ENCODE data around the gene ATXN3.
A peak's percentile ranks its signal among the peaks of the same experiment; 100 is the strongest.
"Not testable (repeated sequence)": the region's sequence is repeated elsewhere in the genome, so short reads cannot be mapped to it uniquely, and the experiment has no call there.

ATXN3 gene

DNA sequence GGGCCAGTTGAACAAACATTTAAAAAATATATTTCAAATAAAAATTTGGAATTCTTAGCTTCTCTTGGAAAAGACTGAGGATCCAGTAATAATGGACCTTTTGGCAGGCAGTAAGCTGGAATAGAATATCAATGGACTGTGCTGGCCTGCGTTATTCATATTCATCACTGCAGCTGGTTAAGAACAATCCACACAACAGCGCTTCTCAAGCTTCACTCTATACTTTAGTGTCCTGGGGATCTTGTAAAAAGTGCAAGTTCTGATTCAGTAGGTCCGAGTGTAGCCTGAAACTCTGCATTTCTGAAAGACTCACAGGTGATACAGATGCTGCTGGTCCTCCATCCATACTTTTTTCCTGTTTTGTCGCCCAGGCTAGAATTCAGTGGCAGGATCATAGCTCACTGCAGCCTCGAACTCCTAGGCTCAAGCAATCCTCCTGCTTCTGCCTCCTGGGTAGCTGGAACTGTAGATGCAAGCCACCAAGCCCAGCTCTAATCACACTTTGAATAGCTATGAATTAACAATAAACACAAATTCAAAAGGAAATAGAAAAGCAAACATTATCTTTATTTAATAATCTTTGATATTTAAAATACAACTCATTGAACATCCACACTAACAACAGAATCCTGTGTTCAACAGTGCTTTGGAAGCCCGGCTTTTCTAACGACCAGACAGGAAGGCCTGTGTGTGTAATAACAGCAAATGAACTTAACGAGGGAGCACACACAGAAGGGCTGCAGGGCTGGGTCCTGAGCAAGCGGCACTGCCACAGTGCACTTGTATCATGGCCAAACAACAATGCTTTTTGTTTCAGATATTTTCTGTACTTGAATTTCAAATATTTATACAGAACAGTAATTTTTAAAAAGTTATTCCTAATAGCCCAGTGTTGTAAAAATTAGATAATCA lies 48.1 kb downstream of the ATXN3 start:
- no peak for DNase-seq

- DNase-seq = no peak
These were observed 56.6 kb downstream of the ATXN3 start for GRCh38 chr14:92049781-92050180.

- DNase-seq = not testable (repeated sequence)
These were observed 57.2 kb downstream of the ATXN3 start for GRCh38 chr14:92049221-92049620.

- not testable (repeated sequence) for DNase-seq
These were observed 60.5 kb downstream of the ATXN3 start for GRCh38 chr14:92045904-92046303.

DNA sequence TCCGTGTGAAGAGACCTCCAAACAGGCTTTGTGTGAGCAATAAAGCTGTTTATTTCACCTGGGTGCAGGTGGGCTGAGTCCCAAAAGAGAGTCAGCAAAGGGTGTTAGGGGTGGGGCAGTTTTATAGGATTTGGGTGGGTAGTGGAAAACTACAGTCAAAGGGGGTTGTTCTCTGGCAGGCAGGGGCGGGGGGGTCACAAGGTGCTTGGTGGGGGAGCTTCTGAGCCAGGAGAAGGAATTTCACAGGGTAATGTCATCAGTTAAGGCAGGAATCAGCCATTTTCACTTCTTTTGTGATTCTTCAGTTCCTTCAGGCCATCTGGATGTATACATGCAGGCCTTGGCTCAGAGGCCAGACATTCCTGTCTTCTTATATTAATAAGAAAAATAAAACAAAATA lies 64.6 kb downstream of the ATXN3 start:
- DNase-seq = not testable (repeated sequence)

GRCh38 chr14:92041203-92041602 lies 65.2 kb downstream of the ATXN3 start:
- DNase-seq = no peak

DNA sequence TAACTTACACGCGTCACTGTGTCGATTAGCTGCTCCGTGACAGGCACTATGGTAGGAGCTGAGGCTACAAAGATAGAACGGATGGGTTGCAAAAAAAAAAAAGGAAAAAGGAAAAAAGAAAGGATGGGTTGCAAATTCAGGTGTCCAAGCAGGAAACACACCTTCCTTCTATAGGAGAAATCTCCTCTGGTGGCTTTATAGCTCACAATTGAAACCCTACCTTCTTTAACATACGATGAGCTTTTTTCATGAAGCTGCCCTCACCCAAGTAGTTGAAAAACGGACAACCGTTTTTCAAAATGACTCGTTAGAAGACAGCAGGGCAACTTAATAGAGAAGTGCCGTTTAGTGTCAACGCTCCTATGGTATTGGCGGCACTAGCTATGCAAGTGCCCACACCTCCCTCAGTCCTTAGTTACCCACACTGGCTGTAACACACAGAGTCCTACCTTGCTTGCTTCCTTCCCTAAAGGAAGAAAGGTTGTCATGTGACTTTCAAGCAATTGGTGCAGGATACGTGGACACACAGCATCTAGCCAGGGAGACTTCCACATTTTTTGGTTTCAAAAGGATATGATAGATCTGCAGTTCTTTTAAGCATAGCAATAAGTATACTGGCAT lies 65.8 kb downstream of the ATXN3 start:
- DNase-seq = peak in 1 of 2 experiments; percentile 27

DNA sequence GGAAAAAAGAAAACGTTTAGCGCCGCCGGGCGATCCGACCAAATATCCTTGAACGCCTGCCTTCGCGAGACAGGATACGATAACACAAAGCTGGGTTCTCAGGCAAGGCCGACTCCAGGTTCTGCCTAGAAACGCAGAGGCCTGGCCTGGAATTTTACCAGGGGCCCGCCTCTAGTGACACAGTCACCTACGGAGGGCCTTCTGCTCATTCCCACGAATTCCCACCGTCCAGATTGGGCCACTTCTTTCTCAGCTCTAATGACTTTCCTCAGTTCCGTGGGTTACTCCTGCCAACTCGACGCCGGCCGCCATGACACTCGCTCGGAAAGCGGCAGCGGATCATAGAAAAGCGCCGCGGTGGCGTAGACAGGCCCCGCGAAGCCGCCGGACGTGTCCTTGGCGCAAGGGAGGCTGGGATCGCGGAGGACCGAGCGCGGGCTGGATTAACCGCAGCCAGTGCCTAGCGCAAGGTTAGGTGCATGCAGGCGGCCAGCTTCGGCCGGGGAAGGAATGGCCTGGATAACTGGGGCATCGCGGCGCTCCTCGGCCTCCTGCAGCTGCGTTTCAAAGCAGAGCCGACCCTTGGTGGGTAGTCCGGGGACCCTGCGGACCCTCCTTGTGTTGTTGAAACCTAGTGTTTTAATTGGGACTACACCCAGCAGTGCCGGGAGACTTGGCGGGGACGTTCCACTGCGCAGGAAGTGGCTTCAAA lies 66.5 kb downstream of the ATXN3 start, which contains the start of gene TRIP11:
TRIP11 (minus strand) TSS at position 341 of the 712 bp plus-strand sequence. CDS start 374 bp downstream, outside the sequence.
- DNase-seq = peak; percentile 83 to 95

GRCh38 chr14:92039063-92039718 lies 67.2 kb downstream of the ATXN3 start:
- DNase-seq = peak; percentile 38 to 59

- DNase-seq = no peak
These were observed 68.4 kb downstream of the ATXN3 start for GRCh38 chr14:92037989-92038388.

GRCh38 chr14:92035890-92036289 lies 70.5 kb downstream of the ATXN3 start:
- DNase-seq = no peak

- DNase-seq = no peak
These were observed 72.3 kb downstream of the ATXN3 start for GRCh38 chr14:92033906-92034687.

DNA sequence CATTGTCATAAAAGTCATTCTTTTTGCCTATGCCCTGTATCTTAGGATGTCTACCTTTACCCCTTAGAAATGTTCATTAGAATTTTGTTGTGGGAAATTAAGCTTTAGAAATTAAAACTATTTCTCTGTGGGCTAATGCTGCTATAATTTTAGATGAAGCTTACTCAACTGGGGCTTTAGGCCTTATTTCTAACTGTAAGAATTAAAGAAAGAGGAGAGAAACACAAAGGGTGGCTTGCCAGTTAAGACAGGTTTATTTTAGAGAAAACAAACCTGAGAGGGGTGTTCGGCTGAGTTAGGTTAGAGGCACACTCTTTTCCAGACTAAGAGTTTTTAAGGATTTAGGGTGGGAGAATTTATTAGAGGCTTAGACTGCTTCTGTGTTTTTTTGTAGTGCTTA lies 72.9 kb downstream of the ATXN3 start:
- DNase-seq = no peak

- DNase-seq = no peak
These were observed 79.7 kb downstream of the ATXN3 start for GRCh38 chr14:92026548-92027190.

DNA sequence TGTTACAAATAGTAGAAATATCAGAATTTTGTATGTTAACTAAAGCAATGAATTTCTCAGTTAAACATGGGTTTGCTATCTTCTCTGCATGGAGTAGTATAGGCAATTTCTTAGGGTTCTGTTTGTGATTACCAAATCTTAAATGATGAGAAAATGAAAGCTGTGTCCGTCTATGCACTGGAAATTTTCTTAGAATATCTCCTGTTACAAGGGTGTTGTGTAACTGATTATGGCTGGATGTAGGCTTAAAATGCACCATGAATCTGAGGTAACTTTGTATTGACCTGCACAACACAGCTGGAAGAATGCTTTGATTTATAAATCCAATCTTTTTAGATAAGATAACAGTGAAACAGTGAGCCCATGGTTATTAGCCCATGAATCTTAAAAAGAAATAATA lies 84.3 kb downstream of the ATXN3 start:
- no peak for DNase-seq

GRCh38 chr14:92021523-92021922 lies 84.9 kb downstream of the ATXN3 start:
- DNase-seq = no peak

- DNase-seq = no peak
These were observed 92.3 kb downstream of the ATXN3 start for GRCh38 chr14:92014040-92014439.

DNA sequence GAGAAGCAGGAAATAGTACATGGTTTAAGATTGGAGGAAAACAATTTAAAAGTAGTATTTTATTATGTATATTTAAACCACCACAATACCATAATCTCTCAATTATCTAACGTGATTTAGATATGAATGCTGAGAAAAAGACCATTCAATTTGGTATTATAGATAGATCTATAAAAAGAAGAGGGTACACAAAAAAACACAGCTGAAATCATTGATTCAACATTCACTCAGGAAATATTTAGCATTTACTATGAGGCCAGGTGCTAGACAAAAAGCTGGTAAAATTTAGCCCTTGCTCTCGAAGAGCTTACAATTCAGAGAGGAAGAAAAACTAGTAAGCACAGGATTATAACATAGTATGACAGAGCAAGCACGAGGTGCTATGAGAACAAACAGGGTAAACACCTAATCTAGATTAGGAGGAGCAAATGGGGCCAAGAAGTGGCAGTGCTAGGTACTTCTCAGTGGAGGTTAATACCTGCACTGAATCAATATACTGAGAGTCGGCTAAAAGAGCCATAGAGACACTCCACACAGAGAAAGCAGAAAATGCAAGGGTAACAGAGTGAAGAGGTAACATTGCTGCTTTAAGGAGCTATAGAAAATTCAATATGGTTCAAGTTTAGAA lies 94.1 kb downstream of the ATXN3 start:
- no peak for DNase-seq

DNA sequence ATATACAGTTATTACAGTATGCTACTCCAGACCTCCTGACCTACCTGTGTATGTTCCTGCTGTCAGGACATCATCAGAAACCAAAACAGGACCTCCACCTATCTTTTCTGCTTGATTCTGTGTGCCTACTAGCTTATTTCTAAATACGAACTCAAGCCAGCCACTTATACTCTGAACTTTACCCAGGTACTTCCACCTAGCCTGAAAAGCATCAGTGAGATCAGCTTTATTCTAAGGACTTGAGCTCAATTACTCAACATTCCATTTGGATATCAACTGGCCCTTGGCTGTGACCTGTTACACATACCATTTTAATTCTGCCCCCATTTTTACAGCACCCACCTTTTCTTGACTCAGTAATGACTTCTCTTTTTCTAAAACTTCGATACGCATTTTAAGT lies 95.7 kb downstream of the ATXN3 start:
- no peak for DNase-seq

GRCh38 chr14:92009604-92010003 lies 96.8 kb downstream of the ATXN3 start:
- DNase-seq = no peak
